Measurements from ENCODE around the gene TRIM49B.
"Not testable (repeated sequence)": the region's sequence is repeated elsewhere in the genome, so short reads cannot be mapped to it uniquely, and the experiment has no call there.

TRIM49B gene

GRCh38 chr11:49028523-49028922, at the start of gene TRIM49B:
TRIM49B (plus strand) TSS chr11:49028823; CDS start chr11:49031600, 2,777 bp downstream.
- DNase-seq (ENCODE audit: low read depth) = not testable (repeated sequence)

- not testable (repeated sequence) for DNase-seq (ENCODE audit: low read depth)
Measured at GRCh38 chr11:48983785-48984184, 44.8 kb upstream of the TRIM49B start, which contains the start of gene TRIM51G. TRIM51G (minus strand) TSS chr11:48983885; CDS start chr11:48981695, 2,190 bp downstream.

- not testable (repeated sequence) for DNase-seq (ENCODE audit: low read depth)
Measured at GRCh38 chr11:49048229-49048628, 19.6 kb downstream of the TRIM49B start.

- DNase-seq (ENCODE audit: low read depth) = not testable (repeated sequence)
Measured at GRCh38 chr11:49049821-49050220, 21.2 kb downstream of the TRIM49B start.

- DNase-seq (ENCODE audit: low read depth) = not testable (repeated sequence)
Measured at GRCh38 chr11:49059012-49059411, 30.4 kb downstream of the TRIM49B start, which contains the start of gene TRIM64C. TRIM64C (minus strand) TSS chr11:49059112; CDS start chr11:49059112, 0 bp downstream.

GRCh38 chr11:49069897-49070296, 41.3 kb downstream of the TRIM49B start:
- DNase-seq (ENCODE audit: low read depth) = not testable (repeated sequence)

Measured in stimulated activated CD8-positive, alpha-beta memory T cell treated with anti-CD3 and anti-CD28 coated beads, Interleukin-12 subunit alpha, Interleukin-12 subunit beta, amount 100 ng/mL, for 1 hour (primary cell).